ENCODE results near the gene CAMK4.

Gene CAMK4

DNA sequence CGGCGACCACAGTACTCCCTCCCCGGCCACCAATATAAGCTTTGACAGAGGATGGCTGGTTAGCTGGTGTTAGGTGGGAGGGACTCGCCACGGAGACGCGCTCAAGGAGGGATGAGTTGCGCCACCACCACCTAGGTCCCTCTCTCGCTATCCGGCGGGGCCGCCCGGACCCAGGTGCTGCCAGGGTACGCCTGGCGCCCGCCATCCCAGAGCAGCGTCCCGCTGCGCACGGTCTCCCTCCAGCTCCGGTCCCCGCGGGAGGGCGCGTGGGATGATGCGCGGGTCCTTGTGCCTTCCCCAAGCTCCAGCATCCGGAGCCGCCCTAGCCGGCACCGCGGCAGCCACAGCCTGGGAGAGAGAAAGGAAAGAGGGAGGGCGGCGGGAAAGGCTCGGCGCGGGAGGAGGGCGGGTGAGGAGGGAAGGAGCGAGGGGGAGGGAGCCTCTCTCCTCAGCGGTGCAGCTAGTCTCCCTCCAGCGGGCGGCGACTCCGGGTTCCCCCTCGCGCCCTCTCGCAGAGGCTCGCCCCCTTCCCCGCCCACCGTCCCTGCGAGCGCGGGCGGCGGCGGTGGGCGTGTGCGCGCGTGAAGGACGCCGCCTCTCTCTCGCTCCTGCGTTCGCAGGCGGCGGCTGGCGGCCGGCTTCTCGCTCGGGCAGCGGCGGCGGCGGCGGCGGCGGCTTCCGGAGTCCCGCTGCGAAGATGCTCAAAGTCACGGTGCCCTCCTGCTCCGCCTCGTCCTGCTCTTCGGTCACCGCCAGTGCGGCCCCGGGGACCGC is at the start of gene CAMK4:
Gene CAMK4, plus strand, starts transcription at position 598 of the 774 bp plus-strand sequence. Its CDS starts 100 bp downstream, at position 698.
- DNase-seq = peak; percentile 69

DNA sequence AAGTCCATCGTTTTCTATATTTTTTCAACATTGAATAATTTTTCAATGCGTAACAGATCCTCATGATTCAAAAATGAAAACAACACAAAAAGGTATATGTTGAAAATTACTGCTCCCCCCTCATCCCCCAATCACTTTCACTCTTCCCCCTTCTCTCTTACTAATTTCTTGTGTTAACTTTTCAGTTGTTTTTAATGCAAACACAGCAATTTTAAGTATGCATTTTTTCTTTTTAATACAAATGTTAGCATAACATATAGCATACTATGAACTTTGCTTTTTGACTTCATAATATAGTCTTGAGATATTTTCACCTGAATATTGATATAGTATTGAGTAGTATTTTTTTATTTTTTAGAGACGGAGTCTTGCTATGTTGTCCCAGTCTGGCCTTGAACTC is 41.1 kb upstream of the CAMK4 start:
- no peak for DNase-seq

GRCh38 chr5:111187079-111187478 is 37.1 kb upstream of the CAMK4 start:
- no peak for DNase-seq

DNA sequence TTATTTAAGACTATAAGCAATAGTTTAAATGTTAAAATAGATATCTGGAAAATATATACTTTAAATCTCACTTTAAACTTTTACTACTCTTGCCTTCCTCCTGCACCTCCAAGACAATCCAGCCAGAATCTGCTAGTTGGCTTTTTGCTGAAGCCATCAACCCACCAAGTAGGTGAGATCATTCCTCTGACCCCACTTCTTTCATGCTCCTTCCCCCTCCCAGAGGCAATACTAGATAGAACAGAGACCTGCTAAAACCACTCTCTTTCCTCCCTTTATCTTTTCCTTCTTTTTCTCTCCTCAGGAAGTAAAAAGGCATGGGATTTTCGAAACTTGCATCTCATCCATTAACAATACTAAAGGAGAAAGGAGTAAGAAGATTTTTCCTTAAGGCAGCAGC is 30.1 kb upstream of the CAMK4 start:
- no peak for DNase-seq

GRCh38 chr5:111194925-111195324 is 29.3 kb upstream of the CAMK4 start:
- DNase-seq = no peak

- no peak for DNase-seq
These were observed 26.7 kb upstream of the CAMK4 start for GRCh38 chr5:111197523-111197922.

GRCh38 chr5:111198281-111198966 is 25.8 kb upstream of the CAMK4 start:
- DNase-seq = no peak

- DNase-seq = no peak
These were observed 23.4 kb upstream of the CAMK4 start for GRCh38 chr5:111200828-111201227.

DNA sequence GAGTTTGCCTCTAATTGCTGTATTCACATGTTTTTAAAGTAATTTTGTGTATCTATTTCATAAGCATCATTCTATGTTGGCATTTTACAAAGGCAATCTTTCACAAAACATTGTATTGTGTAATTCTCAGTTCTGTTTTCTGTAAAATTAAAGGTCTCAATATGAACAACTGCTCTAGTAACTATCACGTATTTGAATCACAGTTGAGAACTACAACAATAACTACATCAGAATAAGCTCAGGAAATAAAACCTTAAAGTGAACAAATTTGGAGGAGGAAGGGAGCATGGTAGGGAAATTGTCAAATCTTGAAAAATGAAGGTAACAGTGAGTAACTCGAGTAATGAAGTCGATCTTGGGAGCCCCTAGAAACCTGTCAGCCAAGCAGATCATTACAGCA is 22.5 kb upstream of the CAMK4 start:
- no peak for DNase-seq

DNA sequence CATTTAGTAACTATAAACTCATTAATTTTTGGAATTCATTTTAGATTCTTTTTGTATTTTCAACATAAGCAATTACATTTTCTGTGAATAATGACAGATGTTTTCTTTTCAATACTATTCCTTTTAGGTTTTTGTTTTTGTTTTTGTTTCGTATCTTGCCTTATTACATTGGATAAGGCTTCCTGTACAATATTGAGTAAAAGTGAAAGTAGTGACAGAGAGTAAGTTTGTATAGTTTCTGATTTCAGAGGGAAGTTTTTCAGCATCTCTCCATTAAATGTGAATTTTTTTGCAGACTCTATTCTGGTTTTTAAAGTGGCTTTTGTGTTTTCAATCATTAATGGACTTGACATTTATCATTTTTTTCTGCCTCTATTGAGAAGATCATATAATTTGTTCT is 12.8 kb upstream of the CAMK4 start:
- no peak for DNase-seq

DNA sequence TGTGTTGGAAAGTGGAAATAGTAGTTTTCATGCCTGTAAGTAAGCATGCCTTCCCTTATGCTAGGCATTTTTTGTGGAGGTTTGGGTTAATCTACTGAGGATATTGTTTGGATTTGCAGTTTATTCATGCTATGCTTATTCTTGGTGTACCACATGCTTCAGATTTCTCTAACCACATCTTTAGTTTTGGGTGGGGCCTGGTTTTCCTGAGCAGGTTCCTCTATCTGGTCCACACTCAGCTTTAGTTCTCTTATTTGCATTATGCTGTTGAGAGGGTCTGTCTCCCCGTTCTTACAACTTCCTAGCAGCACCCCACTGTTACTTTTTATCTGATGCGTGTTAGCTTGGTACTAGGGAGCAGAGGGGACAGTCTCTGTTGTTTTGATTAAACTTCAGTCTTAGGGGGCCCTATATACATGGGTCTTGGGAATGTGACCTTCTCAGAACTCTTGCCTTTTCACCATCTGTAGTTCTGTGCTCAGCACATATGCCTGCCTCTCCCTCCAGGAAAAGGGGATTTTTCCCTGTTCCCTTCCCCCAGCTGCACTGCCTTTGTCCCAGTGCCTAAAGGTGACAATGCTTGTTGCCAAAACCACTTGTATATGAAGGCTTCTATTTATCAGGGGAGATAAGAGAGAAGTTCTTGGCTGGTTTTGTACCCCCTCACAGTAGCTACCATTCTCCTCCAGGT is 10.0 kb upstream of the CAMK4 start:
- DNase-seq = no peak

DNA sequence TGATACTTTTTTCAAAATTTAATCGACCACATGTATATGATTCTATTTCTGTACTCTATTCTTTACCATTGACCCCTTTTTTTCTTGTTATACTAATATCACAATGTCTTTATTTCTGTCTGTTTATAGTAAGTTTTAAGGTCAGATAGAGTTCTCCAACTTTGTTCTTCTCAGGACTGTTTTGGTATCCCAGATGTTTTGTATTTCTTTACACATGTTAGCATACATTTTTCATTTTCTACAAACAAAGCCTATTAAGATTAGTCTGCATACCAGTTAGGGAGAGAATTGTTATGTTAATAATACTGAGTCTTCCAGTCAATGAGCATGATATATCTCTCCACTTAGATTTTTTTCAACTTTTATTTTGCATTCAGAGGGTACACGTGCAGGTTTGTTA is 8.2 kb upstream of the CAMK4 start:
- no peak for DNase-seq

DNA sequence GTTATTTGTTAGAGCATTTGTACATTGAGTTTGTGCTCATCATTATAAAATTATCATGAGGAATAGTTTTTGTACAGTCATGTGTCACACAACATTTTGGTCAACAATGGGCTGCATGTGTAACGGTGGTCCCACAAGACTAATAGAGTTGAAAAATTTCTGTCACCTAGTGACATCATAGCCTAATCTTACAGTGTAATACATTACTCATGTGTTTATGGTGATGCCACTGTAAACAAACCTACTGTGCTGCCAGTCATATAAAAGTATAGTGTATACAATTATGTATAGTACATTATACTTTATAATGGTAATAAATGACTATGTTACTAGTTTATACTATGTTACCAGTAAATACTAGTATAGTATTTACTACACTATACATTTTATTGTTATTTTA is 3.0 kb upstream of the CAMK4 start:
- DNase-seq = no peak

- peak; percentile 28 for DNase-seq
These were observed 940 bp upstream of the CAMK4 start for GRCh38 chr5:111223101-111223786.

GRCh38 chr5:111224561-111225345 is 569 bp downstream of the CAMK4 start:
- DNase-seq = peak; percentile 52

DNA sequence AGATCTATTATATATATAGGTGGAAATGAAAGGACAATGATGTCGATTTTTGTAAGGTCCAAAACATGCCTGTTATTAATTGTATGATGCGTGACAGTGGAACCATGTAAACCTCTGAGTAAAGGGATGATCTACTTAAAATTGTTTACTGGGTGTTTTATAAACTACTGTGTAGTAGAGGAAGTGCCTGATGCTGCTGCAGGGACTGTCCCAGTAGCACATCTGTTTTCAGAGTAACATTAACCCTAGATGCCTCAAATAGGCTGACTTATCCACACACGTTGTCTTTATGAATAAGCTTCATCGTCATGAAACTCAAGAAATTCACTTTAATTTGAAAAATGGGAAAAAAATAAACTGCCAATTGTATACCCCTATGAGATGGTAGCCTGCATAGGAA is 1.7 kb downstream of the CAMK4 start:
- no peak for DNase-seq

- no peak for DNase-seq
These were observed 2.4 kb downstream of the CAMK4 start for GRCh38 chr5:111226556-111226955.

DNA sequence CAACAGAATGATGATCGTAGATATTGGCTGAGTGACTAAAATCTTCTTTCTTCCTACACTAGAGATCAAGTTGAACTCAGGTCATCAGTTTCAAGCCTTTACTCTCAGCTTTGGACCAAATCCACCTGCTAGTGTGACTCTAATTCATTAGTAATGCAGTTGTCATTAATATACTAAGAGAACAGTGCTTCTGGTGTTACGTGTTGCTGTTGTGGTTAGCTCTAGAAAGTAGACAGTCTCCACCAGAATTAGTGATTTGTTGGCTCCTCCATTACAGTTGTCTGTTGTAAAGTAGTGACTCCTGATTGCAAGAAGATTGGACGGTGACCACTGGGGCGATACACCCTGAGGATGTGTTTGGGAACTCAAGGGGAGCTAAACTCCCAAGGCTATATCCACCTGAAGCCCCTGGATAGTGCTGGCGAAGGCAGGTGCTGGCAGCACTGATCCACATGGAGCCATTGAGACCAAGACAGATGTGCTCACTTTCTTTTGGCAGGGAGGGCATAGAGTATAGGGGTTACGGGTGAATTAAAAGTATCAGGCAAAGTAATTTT is 3.1 kb downstream of the CAMK4 start:
- peak; percentile 28 for DNase-seq

DNA sequence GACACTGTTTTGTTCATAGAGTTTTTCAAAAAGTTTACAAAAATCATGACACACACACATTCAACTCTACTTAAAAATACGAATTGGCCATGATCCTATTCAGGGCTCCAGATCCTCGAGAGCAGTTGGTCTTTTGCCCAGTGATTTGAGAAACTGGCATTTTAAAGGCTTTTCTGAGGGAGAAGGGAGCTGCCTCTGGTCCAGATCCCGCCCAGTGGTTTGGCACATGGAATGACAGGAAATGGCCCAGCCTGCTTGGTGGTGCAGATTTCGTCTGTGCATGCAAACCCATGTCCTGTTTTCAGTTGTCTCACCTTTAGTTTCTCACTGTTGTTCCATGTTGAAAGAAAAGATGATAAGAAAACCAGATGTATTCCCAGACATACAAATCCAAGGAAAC is 3.6 kb downstream of the CAMK4 start:
- no peak for DNase-seq

GRCh38 chr5:111228520-111229220 is 4.5 kb downstream of the CAMK4 start:
- DNase-seq = no peak

GRCh38 chr5:111229221-111229835 is 5.1 kb downstream of the CAMK4 start:
- no peak for DNase-seq
